HuH-7.5 (cell line): ENCODE data around the gene DNAJC18.
"Not testable (repeated sequence)": the region's sequence is repeated elsewhere in the genome, so short reads cannot be mapped to it uniquely, and the experiment has no call there.

Source experiments
- DNase-seq: peaks from one replicate; pipeline ENCODE4 v3.0.0; 2011; ENCODE audit warnings: low spot score

The DNAJC18 gene

DNA sequence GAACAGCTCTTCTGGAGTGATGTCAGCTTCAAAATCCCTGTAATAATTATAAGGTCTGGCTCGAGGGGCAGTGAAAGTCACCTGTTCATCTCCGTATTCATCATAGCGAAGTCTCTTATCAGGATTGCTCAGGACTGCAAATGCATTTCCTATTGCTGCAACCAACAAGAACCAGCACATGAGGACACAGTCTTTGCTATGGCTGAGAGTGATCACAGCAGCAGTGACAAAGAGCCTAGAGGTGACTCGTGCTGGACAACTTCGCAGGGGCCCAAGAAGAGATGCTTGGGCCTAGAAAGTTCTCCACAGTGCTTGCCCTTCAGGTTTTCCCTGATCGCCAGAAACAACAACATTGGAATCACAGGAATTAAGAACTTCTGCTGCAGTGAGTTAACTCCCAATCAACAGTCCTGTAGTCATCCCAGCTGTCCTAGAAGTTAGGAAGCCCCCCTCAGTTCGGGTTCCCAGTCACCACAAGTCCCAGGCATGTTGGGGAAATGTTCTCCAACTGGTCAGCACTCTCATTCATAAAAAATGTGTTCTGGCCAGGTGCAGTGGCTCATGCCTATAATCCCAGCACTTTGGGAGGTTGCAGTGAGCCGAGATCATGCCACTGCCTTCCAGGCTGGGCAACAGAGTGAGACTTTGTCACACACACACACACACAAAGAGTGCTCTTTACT lies 13.0 kb downstream of the DNAJC18 start:
- no peak for DNase-seq

DNA sequence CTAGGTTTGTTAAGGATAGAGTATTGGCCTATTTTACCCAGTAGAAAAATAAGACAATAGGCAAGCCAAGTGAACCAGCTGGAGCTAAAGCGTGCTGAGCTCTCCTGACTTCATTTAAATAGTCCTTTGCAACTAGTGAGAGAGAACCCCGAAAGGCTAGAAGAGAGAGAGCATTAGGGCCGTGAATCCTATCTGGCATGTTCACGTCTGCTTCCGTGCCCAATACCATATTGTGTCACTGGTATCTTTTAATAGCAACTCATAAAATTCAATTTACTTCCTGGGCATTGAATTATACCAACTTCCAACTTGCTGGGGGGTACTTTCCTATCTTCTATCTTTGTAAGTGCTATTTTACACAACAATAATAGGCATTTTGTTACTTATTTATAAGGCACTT lies 13.8 kb downstream of the DNAJC18 start:
- no peak for DNase-seq

DNA sequence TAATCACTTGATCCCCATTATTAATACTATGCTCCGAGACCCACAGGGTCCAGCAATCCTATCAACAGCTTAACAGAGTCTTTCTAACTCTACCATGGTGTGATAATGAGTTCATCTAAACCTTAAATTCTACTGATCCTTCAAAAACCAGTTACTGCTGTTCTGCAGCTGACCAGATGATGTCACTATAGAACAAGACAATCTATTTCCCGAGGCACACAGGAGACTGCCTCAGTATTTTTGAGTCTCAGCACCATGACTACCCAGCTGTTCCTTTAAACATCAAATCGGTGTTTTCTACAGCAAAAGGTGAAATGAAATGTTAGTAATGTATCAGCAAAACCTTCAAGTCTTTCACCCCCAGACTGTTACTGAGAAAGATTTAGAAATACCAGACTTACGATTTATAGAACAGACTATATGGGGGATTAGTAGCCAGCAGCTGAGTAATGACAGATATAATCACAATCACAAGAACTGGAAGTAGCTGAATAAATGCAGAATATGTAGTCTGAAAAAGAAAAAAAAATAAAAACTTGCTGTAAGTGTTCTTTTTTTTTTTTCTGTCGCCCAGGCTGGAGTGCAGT lies 16.9 kb downstream of the DNAJC18 start:
- peak; percentile 35 for DNase-seq

DNA sequence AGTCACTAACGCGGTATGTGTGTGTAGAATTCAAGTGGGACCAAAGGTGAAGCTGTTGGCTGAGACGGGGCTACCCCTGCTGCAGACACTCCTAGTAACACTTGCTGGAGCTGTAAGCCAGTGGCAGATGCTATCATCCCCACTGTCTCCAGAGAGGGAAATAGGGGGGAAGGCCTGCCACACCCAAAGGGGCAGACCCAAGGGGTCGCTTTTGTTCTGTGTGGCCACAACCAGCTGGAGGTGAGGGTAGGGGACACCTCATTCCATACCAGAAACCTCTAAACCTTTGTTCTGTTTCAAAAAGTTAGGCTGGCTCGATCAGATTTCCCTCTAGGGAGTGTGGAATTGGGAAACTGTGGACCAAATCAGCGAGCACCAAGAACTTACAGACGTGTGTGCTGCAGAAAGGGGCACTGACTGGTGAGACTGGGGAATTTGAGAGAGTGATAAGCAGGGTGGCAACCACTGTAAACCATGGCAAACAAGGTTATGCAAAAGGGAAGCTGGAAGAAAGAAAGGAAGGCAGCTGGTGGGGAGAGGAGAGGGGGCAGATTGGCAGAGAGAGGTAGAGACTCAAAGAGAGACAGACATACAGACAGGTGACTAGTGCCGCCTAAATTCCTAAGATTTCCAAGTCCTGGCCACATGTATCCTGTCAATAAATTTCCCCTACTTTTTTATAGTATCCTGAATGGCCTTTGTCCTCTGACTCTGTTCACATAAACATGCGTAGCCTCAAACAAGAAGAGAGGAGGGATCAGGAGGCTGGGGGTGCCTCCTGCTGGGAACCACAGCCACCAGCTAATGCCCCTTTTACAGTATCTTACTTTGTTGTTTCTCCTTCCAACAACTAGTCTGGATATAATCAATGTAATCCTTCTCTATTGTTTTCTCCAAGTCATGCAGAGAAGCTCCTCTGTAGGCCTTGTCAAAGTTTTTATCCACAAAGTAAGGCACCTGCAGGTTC lies 19.8 kb downstream of the DNAJC18 start:
- no peak for DNase-seq

DNA sequence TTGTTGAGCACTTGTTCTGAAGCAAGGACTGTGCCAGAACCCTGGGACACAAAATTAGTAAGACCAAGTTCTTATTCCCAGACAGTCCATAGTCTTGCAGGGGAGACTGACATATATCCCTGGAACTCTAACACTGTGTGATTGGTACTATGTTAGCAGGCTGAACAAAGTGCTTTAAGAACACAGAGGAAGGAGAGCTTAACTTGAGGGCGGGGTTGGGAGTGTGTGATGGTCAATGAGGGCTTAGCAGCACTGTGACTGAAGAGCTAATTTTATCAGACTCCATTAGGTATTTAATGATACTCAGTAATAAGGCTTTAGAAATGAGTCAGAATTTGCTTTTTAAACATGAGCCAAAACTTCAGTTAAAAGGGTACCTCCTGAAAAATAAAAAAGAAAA lies 20.5 kb downstream of the DNAJC18 start:
- no peak for DNase-seq

DNA sequence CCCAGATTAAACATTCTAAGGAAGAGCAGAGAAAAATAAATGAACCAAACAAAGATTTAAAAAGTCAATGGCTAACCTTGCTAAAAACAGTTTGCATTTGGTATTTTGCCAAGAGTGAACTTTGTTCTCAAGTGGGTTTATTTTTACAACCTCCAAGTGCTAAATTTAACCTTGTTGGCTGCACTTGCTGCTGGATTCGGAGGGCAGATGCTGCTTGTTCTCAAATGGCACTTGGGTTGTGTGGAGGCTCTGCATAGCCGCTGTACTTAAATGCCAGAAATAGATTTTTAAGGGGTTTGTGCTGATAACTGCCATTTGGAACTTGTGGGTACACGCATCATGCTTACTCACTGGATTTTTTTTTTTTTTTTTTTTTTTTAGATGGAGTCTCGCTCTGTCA lies 22.1 kb downstream of the DNAJC18 start:
- DNase-seq: no peak

DNA sequence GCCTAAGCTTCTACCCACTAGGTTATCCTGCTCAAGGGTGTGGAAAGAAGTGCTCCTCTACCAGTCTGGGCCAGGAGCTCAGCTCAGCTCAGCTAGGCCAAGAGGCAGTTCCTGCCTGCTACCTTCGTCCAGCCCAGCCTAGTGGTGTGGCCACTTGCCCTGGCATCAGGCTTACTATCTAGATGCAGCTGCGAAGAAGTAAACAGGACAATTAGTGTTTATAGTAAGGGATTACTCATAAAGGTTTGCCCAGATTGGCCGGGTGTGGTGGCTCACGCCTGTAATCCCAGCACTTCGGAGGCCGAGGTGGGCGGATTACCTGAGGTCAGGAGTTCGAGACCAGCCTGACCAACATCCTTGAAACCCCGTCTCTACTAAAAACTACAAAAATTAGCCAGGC lies 22.7 kb downstream of the DNAJC18 start:
- DNase-seq: no peak

DNA sequence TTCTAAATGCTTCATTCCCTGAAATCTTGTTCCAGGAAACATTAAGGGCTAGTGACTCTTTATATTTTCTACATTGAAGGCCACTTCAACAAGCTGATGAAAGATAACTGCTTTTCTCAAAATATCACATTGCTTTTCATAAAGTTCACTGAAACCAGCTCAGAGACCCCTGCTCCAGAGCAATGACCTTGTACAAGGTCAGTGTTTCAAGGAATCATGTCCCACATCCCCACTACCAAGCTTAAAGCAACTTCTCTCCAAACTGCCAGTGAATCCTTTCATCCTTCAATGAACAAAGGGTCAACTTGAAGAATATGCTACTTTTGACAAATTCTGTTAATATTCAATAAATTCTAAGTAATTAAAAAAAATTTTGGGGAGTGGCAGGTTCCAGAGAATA lies 23.5 kb downstream of the DNAJC18 start:
- DNase-seq: no peak

DNA sequence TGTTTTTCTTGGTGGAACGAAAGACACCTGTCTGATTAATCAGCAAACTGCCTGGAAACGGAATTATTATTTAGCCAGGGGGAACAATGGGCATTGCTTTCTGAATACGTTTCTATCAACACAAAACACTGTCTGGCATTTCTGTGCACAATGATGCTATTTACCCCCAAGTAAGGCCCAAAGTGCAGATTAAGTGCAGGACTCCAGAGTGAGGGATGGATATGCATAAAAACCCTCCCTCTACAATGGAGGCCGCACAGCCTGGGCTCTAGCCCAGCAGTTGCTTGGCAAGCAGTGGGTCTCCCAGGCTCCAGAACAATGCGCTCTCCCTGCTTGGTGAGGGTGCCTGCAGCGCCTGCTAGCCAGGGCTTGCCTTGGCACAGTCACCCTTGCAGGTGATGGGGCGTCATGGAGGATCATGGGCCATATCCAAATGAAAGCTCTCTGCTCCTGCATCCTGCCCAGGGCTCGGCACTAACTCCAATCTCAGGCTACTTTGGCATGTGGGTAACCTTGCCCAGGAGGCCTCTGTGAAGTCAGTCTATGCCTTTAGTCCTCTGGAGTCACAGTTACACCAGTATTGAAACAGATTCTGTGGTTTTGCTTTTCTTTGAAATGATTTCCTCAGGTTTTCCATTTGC lies 24.0 kb downstream of the DNAJC18 start:
- DNase-seq: no peak

DNA sequence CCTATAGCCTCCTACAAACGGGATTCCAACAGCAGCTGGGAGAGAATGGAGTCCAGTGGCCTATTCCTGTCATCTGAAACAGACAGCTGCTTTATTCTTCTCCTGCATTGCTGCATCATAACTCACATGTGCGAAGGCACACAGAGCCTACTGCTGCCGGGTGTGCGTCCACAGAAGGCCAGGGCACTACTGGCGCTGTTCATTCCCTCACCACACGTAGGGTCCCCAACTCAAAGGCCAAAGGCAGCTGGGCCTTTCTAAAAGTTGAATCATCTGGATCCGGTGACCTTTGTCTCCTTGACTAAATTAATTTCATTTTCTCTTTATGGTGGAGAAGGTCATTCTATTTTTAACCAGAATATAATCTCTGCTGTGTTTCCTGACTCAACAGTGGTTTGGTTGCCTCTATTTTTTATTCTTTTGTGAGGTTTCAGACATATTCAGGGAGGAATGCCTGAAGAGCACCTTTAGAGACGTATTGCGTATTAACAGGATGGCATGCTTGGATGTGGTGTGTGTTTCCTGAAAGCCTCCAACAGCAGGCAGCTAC lies 24.7 kb downstream of the DNAJC18 start:
- no peak for DNase-seq

DNA sequence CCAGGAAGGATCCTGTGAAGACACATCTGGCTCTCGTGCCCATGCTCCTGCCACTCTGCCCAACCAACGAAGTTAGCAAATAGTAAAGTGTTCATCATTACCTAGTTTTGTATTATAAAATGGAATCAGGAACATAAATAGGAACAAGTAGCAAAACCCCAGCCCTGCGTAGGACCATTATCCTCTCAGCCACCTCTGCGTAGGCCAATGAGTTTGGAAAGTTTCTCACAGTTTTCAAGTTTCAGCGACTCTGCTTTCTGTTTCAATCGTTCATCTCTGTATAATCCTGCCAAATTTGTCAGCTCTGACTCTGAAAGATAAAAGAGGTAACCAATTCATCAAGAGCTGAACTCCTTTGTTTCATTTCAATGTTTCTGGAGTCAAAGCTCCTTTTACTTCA lies 25.4 kb downstream of the DNAJC18 start:
- DNase-seq: no peak

DNA sequence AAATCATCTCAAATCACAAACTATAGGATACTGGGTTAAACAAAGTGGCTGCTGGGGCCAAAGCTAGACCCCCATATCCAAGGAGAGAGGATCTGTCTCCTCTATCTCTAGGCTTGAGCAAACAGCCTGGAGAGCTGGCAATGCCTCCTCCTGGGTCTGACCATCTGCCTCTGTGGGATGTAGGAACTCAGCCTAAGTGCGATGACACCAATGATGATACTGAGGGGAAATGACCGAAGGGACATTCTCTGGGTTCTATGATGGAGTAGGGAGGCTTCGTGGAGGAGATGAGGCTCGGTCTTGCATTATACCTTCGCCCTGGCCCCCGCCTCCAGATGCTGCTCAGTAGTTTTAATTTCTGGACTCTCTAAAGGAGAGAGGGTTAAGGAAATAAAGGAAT lies 26.2 kb downstream of the DNAJC18 start:
- DNase-seq: no peak

DNA sequence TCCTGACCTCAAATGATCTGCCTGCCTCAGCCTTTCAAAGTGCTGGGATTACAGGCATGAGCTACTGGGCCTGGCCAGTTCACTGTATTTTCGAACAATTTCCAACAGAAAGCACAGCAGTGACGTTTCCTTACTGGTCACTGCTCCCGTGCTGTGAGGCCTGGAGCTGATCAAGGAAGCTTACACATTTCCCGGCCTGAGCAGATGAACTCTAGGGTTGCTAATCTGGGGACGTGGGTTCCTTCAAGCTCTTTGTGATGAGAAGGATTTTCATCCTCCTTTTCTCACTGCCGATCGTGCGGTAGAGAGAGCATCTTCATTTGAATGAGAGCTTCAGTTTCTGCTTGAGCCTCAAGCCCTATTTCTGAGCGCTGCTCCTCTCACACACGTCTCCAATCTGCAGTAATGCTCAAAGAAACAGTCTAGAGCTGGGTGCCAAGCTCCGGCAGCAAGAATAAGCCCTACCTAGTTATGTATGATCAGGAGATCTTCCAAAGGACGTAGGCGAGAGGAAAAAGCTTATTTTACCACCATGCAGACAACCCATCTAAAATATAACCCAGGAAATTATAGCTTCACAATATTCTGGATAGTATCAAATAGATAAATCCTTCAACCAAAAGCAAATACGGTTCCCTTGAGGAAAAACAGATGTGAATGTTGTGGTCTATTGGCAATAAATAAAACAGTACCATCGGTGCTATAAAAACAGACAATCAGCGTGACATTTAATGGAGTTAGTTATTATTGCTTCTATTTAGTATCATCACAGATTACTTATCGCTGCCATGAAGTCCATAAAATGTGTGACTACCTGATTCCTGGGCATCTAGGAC lies 28.1 kb downstream of the DNAJC18 start:
- no peak for DNase-seq

DNA sequence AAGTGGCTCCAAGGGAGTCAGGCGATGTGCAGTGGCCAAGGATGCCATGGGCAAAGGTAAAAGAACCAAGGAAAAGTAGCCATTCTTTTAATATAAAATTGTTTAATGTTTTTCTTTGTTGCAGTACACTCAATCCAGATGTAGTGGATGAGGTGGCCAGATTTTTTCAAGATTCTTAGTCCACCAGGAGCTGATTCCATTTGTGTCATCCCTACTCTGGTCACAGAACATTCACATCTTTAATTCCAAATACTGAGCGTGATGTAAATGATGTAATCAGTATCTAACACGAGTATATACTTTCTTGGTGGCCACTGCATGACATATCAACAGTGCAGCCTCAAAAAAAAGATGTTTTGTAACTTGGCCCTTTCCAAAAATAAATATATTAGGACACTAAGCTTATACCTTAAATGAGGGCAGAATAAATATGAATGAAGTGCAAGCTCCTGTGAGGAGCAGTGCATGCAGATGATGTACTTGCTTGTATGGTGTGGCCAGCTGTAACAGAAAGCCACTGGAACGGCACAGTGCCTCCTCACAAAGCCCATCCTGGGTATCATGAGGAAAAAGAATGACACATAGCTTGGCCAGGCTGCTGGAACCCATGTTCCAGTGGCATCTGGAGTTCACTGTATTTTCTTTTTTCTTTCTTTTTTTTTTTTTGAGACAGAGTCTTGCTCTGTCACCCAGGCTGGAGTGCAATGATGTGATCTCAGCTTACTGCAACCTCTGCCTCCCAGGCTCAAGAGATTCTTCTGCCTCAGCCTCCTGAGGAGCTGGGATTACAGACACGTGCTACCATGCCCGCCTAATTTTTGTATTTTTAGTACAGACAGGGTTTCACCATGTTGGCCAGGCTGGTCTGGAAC lies 29.0 kb downstream of the DNAJC18 start:
- no peak for DNase-seq

DNA sequence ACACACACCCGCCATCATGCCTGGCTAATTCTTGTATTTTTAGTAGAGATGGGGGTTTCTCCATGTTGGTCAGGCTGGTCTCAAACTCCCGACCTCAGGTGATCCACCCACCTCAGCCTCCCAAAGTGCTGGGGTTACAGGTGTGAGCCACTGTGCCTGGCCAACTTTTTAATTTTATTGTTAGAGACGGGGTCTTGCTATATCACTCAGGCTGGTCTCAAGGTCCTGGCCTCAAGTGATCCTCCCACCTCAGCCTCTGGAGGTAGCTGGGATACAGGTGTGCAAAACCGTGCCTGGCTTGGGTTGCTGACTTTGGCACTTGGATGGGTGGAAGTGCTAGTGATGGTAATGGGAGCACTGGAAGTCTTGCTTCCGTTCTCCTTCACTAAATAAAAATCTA lies 30.2 kb downstream of the DNAJC18 start:
- DNase-seq: not testable (repeated sequence)

DNA sequence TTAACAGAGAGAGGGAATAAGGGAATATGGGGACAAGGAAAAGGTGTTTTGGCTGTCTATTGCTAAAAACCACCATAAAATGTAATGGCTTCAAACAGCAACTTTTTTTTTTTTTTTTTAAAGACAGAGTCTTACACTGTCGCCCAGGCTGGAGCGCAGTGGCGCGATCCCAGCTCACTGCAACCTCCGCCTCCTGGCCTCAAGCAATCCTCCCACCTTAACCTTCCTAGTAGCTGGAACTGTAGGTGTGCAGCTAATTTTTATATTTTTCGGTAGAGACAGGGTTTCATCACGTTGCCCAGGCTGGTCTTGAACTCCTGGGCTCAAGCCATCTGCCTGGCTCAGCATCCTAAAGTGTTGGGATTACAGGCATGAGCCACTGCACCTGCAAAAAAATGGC lies 31.1 kb downstream of the DNAJC18 start:
- no peak for DNase-seq

DNA sequence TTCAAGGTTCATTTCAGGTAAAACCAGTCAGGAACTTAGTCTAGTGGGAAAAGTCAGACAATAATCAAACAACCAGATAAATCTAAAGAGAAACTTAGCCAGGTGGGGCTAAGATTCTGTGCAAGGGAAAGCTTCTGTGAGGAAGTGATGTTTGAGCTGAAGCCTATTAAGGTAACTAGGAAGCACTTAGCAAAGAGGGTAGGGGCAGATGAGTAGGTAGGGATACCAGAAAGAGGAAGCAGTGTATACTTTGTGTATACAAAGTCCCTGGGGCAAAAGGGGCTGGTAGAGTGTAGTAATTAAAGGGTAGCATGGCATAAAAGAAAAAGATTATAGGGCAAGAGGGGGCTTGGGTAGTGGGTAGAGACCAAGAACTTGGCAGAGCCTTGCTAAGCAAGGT lies 31.8 kb downstream of the DNAJC18 start:
- no peak for DNase-seq

DNA sequence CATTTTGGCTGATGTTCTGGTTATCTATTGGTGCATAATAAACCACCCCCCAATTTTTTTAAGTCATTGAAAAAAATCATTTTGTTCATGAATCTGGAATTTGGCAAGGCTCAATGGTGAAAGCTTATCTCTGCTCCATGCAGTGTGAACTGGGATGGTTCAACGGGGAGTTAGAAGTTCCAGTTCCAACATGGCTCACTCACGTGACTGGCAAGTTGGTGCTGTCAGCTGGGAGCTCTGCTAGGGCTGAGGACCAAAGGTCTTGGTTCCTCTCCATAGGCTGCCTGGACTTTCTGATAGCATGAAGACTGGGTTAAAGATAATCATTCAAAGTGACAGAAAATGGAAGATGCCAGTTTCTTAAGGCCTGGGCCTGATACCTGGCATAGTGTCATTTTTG lies 32.4 kb downstream of the DNAJC18 start:
- no peak for DNase-seq

DNA sequence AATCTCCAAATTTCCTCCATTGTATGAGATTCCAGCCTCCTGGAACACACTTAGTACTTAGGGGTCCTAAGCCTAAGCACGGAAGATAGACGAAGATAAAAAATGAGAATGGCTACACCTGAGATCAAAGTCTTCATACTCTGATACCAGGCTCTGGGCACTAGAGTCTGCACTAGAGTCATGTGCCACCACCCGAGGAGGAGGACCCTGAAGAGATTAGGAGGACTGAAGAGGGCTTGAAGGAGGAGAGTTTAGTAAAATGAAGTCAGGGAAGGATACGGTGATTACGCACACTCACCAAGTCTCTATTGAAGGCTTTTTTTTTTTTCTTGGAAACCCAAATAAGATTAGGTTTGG lies 34.9 kb downstream of the DNAJC18 start:
- DNase-seq: no peak

DNA sequence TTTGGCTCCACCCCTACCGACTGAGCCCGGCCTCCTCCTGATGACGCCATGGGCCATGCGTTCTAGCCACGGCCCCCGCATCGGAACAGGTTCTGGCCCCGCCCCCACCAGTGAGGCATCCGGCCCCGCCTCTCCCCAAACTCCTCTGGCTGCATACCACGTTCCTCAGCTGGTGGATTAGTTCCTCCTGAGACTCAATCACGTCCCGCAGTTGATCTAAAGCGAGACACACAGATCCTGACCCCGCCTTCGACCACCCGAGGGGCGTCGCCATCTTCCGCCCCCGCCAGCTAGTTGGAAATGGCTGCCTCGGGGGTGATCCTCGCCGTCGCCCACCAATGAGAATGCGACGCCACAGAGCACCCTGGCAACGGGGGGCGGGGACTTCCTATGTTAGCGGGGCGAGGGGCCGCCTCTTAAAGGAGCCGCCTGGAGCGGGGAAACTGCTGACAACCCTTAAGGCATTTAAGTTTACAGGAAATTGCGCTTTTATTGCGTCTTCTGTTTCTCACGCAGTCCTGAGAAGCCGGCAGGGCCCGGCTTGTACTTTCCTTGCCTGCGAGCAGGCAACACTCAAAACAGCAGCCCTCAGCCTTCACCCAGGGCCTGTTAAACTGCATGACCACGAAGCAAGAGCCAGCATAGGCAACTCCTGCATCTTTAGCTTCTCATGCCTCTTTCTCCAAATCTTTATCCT lies 35.4 kb downstream of the DNAJC18 start, which contains the start of gene SPATA24:
SPATA24 (minus strand) TSS at position 303 of the 697 bp plus-strand sequence; CDS start at position 274, 29 bp downstream.
- DNase-seq: peak; percentile 93
